Bronchial smooth muscle cell (primary cell): ENCODE measurements around the gene PSMC3. TPM values are rescaled to one million over a fixed set of nuclear protein-coding genes. Genes with fewer than 3 reads are reported as not detected.

ENCODE experiments used
- total RNA-seq: library from RNA; depleted of rRNA; stranded (reverse); fragments of >200 nt; gene quantifications from 2 replicates; pipeline ENCODE4 v1.2.1, GENCODE V29; 2014

PSMC3 gene
- 159 and 200 TPM in 2 replicates for total RNA-seq

GRCh38 chr11:47426062-47426956 lies at the start of gene PSMC3:
PSMC3 (minus strand) TSS chr11:47426439; CDS start chr11:47426279, 160 bp downstream.

GRCh38 chr11:47448566-47449427 lies 22.6 kb upstream of the PSMC3 start, which contains the start of gene RAPSN:
RAPSN (minus strand) TSS chr11:47449136; CDS start chr11:47448964, 172 bp downstream.

GRCh38 chr11:47407746-47408590 lies 18.3 kb downstream of the PSMC3 start, which contains the start of gene SLC39A13:
SLC39A13 (plus strand) TSS chr11:47408590; CDS start chr11:47410095, 1,505 bp downstream.

GRCh38 chr11:47378010-47378835 lies 48.0 kb downstream of the PSMC3 start, which contains the start of gene SPI1:
SPI1 (minus strand) TSS chr11:47378547; CDS start chr11:47378353, 194 bp downstream.

Other genes with a start within 250 kb of the PSMC3 start
- 85.9 and 86.2 TPM in 2 replicates for gene ARFGAP2, start 249.6 kb downstream of the PSMC3 start, total RNA-seq
- 37.8 and 43.4 TPM in 2 replicates for gene PACSIN3, start 240.0 kb downstream of the PSMC3 start, total RNA-seq
- 57.4 and 71.6 TPM in 2 replicates for gene DDB2, start 211.5 kb downstream of the PSMC3 start, total RNA-seq
- gene ACP2, start 177.6 kb downstream of the PSMC3 start, total RNA-seq = 9.5 and 12.1 TPM in 2 replicates
- gene NR1H3, start 168.4 kb downstream of the PSMC3 start, total RNA-seq = 28.5 and 33.5 TPM in 2 replicates
- 9.6 and 14.6 TPM in 2 replicates for gene MADD, start 156.3 kb downstream of the PSMC3 start, total RNA-seq
- not detected in 2 replicates for gene MYBPC3, start 73.7 kb downstream of the PSMC3 start, total RNA-seq
- gene SPI1, start 47.9 kb downstream of the PSMC3 start, total RNA-seq = 0.17 TPM in 1 of 2 replicates, not detected in the other
- gene SLC39A13, start 17.8 kb downstream of the PSMC3 start, total RNA-seq = 36.7 and 49.2 TPM in 2 replicates
- gene RAPSN, start 22.7 kb upstream of the PSMC3 start, total RNA-seq = 0.16 and 0.34 TPM in 2 replicates
- 60.3 and 63.4 TPM in 2 replicates for gene CELF1, start 126.7 kb upstream of the PSMC3 start, total RNA-seq
- 60.1 and 60.3 TPM in 2 replicates for gene PTPMT1, start 139.2 kb upstream of the PSMC3 start, total RNA-seq
- 26.0 and 31.3 TPM in 2 replicates for gene KBTBD4, start 152.5 kb upstream of the PSMC3 start, total RNA-seq
- gene NDUFS3, start 152.6 kb upstream of the PSMC3 start, total RNA-seq = 65.1 and 93.6 TPM in 2 replicates
- gene FAM180B, start 160.2 kb upstream of the PSMC3 start, total RNA-seq = 0.09 and 0.16 TPM in 2 replicates
- gene C1QTNF4, start 168.0 kb upstream of the PSMC3 start, total RNA-seq = 0.16 and 0.17 TPM in 2 replicates
- 51.9 and 60.4 TPM in 2 replicates for gene MTCH2, start 216.1 kb upstream of the PSMC3 start, total RNA-seq